ENCODE data around the gene NHS. TPM values are rescaled to one million over a fixed set of nuclear protein-coding genes. Genes with fewer than 3 reads are reported as not detected.

Gene NHS
- total RNA-seq, 1 donor from 2014 or later: 6.6 TPM

- H3K4me3 ChIP-seq (ENCODE audit: insufficient read depth, low read depth, low read length): peak overlapping the region; percentile 51
- no peaks in the 10 kb centered on the region for H3K36me3 ChIP-seq (ENCODE audit: insufficient read depth, low read length)
- no peaks in the 10 kb centered on the region for H3K27me3 ChIP-seq (ENCODE audit: insufficient read depth, low read length)
- peak overlapping the region; percentile 75 for H3K27ac ChIP-seq (ENCODE audit: low read depth, low read length)
- no peaks in the 10 kb centered on the region for H4K20me1 ChIP-seq (ENCODE audit: insufficient read depth, low read length)
- peaks cover 36% of the 10 kb centered on the region for H3K4me1 ChIP-seq (ENCODE audit: insufficient read depth, low read length)
- H2AFZ ChIP-seq (ENCODE audit: low read depth, low read length): no peak overlapping the region
- Mint-ChIP-seq H3K4me1 (ENCODE audit: low read depth, unreplicated experiment) (peaks cover 49% of the 10 kb centered on the region), H3K27me3 (ENCODE audit: low read depth, unreplicated experiment) (no peaks in the 10 kb centered on the region), H3K27ac (ENCODE audit: unreplicated experiment) (peak overlapping the region; percentile 90), H3K9me3 (ENCODE audit: unreplicated experiment) (peaks cover 2% of the 10 kb centered on the region), H3K36me3 (ENCODE audit: low read depth, unreplicated experiment) (no peaks in the 10 kb centered on the region), H3K4me3 (ENCODE audit: unreplicated experiment) (no peak overlapping the region)
- peak overlapping the region; percentile 90 for H3K4me2 ChIP-seq (ENCODE audit: low read length)
- peaks cover 8% of the 10 kb centered on the region for H3K79me2 ChIP-seq (ENCODE audit: insufficient read depth, low read length)
- TF ChIP-seq EZH2 (IDR thresholded peaks at IDR 0.05; ENCODE audit: insufficient read depth, low read length) (no peak), CTCF (IDR thresholded peaks at IDR 0.05; ENCODE audit: insufficient read depth, low read depth, low read length) (no peak)
- H3K9me3 ChIP-seq (ENCODE audit: insufficient read depth, low read depth, low read length): no peaks in the 10 kb centered on the region
- DNase-seq (ENCODE audit: low read depth): peak; percentile 61
- peak overlapping the region; percentile 64 for H3K9ac ChIP-seq (ENCODE audit: low read length)
- FAIRE-seq: no peak
Measured at GRCh38 chrX:17592117-17592516, 217.1 kb downstream of the NHS start.

- Mint-ChIP-seq H3K27me3 (ENCODE audit: low read depth, unreplicated experiment) (no peaks in the 10 kb centered on the region), H3K4me1 (ENCODE audit: low read depth, unreplicated experiment) (peaks cover 39% of the 10 kb centered on the region)
- H3K4me1 ChIP-seq (ENCODE audit: insufficient read depth, low read length): peaks cover 40% of the 10 kb centered on the region
Measured at GRCh38 chrX:17594693-17595092, 219.7 kb downstream of the NHS start.

More at GRCh38 chrX:17594693-17595092, 219.7 kb downstream of the NHS start:
- Histone ChIP-seq H3K27me3 (ENCODE audit: insufficient read depth, low read length) (no peaks in the 10 kb centered on the region), H3K27ac (ENCODE audit: low read depth, low read length) (no peak overlapping the region), H3K36me3 (ENCODE audit: insufficient read depth, low read length) (no peaks in the 10 kb centered on the region), H4K20me1 (ENCODE audit: insufficient read depth, low read length) (no peaks in the 10 kb centered on the region), H3K79me2 (ENCODE audit: insufficient read depth, low read length) (peaks cover 5% of the 10 kb centered on the region), H3K4me2 (ENCODE audit: low read length) (peak overlapping the region; percentile 49), H3K4me3 (ENCODE audit: insufficient read depth, low read depth, low read length) (no peak overlapping the region), H3K9ac (ENCODE audit: low read length) (no peak overlapping the region), H2AFZ (ENCODE audit: low read depth, low read length) (no peak overlapping the region), H3K9me3 (ENCODE audit: insufficient read depth, low read depth, low read length) (no peaks in the 10 kb centered on the region)
- FAIRE-seq (no peak), DNase-seq (ENCODE audit: low read depth) (no peak)
- H3K36me3 Mint-ChIP-seq (ENCODE audit: low read depth, unreplicated experiment): no peaks in the 10 kb centered on the region
- peaks cover 2% of the 10 kb centered on the region for H3K9me3 Mint-ChIP-seq (ENCODE audit: unreplicated experiment)
- no peak overlapping the region for H3K4me3 Mint-ChIP-seq (ENCODE audit: unreplicated experiment)
- no peak for TF ChIP-seq CTCF (IDR thresholded peaks at IDR 0.05; ENCODE audit: insufficient read depth, low read depth, low read length)
- TF ChIP-seq EZH2 (IDR thresholded peaks at IDR 0.05; ENCODE audit: insufficient read depth, low read length): no peak
- H3K27ac Mint-ChIP-seq (ENCODE audit: unreplicated experiment): no peak overlapping the region
